GM18505 (cell line): Measurements from ENCODE around the gene DLST.

Experiments used
- ATAC-seq: cut with Tn5 transposase; IDR thresholded peaks from one replicate; pipeline ENCODE4 v1.9.1; 2021; ENCODE audit not compliant: unreplicated experiment
- POLR2A ChIP-seq: IDR thresholded peaks from 4 replicates; pipeline ENCODE4 v1.6.1; 2011; ENCODE audit warnings: borderline replicate concordance; ENCODE audit not compliant: insufficient read depth, insufficient read length; ENCODE audit errors: extremely low read depth

DLST gene

DNA sequence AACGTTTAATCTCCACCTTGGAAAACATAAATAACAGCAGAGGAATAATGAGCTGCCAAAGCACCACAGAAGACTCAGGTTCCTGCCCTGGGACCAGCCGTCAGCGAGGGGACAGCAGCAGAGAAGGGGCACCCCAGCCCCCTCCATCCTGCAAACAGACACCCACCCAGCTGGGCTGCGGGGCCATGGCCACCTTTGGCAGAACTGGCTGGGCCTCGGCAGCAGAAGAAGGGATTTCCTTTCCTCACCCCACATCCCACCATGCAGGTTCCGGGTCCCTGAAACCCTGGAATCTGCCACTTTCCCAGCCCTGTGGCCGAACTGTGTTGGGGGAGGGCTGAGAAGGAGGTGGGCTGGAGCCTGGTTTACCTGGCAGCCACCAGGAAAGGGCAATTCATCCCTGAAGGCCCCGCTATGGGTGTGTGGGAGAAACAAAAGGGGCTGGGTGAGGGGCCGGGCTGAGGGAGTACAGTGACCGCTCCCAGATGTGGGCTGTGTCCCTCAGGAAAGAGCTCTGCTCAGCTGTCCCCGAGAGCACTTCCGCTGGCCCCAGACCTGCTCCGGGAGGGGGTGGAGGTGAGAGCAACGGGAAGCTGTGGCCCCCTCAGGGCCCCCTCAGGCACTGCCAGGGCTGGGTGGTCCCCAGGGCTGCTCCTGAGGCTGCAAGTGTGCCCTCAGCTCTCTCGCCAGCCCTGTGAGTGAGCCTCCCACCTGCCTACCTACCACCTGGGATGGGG lies 69.9 kb downstream of the DLST start:
- TF ChIP-seq POLR2A: no peak
- no peak for ATAC-seq

DNA sequence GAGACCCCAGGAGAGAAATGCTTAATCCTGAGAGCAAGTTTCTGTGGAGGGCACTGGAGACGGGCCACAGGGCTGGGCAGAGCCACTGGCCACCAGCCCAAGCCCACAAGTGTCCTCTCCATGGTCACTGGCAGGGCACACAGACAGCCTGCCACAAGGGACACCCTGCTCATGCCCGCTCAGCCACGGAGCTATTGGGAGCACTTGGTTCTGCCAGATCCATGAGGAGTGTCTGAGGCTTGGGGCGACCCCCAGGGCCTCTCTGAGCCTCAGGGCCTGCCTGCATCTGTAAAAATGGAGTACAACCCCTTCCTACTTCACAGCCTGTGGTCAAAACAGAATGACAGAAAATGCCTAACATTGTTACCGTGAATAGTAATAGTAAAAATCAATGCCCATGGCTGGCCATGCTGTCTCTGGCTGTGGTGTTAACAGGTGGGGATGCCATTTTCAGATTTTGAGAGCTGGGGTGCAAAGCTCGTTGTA lies 70.5 kb downstream of the DLST start:
- no peak for ATAC-seq
- no peak for TF ChIP-seq POLR2A

DNA sequence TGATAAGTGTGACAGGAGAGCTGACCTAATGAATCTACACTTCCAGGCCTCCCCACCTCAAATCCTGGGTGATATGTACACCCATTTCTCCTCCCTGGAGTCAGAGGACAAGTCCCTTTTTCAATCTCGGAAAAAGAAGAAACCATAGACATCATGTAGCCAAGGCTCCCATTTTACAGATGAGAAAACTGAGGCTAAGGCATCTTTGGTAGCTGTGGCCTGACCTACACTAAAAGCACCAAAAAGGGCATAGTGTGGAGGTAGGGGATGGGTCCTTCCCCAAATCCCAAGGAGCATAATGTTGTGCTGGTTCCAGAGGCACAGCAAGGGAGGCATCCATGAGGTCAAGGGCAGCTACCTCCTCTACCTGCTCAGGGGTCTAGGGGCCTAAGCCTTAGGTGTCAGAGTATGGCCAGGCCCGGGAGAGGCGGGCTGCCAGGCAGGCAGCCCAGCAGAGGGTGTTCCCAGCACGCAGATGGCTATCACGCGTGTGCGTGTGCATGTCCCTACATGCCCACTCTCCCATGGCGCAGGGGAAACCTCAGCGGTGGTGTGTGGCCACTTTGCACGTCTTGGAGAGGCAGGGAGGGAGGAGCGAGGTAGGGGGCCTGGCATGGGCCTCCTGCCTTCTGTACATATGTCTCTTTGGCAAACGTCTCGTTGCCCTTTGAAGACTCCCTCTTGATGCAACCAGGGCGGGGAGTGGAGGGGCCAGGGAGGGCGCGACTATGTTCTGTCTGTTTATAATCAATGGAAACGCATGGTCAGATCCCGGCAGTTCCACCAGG lies 71.2 kb downstream of the DLST start:
- ATAC-seq: no peak

More for the DNA sequence above, 71.2 kb downstream of the DLST start:
- TF ChIP-seq POLR2A: no peak
